Measurements from ENCODE around the gene NHLRC3.

NHLRC3 gene, protein sequence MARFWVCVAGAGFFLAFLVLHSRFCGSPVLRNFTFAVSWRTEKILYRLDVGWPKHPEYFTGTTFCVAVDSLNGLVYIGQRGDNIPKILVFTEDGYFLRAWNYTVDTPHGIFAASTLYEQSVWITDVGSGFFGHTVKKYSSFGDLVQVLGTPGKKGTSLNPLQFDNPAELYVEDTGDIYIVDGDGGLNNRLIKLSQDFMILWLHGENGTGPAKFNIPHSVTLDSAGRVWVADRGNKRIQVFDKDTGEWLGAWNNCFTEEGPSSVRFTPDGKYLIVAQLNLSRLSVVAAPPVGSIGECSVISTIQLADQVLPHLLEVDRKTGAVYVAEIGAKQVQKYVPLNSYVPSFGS

DNA sequence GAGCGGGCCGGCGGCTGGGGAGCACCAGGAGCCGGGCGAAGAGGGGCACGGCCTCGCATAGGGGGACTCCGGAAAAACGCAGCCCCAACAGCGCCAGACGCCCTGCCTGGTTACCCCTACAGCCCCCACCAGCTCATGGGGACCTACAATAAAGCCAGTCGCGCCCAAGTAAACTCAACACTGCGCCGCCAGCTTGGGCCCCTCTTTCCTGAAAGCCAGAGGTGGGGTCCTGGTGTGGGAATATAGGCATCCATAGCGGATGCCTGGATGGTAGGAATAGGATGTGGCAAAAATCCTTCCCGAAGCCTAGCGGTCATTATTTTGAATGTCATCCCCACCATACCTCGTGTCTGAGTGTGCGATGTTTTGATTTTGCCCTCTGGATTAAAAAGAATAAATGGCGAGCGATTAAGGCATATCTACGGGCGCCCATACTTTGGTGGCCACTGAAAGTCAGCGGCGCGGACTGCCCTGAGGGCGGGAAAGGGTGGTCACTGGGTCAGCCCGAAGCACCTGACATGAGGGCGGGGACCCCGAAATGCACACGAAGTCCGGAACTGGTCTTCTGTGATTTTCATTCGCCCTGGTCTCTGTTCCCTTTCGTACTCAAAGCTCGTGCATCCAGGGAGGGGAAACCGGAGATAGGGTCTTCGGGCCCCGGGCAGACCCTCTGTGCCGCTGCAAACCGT, at the start of gene NHLRC3, which contains the start of gene PROSER1:
TSS of gene NHLRC3 (plus strand) at position 577 of the 689 bp plus-strand sequence. CDS start 184 bp downstream, outside the sequence.
TSS of gene PROSER1 (minus strand) at position 210 of the 689 bp plus-strand sequence. CDS start 847 bp downstream, outside the sequence.
- peak; percentile 87 for DNase-seq

DNA sequence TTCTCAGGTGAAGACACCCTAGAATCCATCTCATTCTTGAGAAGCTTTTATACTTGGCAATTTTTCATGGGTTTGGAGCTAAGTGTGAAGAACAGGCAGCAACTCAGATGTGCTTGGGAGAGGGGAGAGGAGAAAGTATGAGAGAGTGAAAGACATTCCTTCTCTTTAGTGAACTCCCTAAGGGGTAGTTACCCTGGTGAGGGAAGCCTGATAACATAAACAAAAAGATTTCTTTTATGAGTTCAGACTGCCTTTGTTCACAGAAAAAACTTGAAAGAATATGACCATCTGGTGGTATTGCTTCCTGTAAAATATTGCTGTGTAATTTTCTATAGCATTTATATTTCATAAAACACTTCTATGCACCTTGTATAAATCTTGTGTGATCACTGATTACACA, 47.6 kb upstream of the NHLRC3 start, which contains the start of gene STOML3:
TSS of gene STOML3 (minus strand) at position 139 of the 400 bp plus-strand sequence. CDS start at position 29, 110 bp downstream.
- DNase-seq, result no peak

DNA sequence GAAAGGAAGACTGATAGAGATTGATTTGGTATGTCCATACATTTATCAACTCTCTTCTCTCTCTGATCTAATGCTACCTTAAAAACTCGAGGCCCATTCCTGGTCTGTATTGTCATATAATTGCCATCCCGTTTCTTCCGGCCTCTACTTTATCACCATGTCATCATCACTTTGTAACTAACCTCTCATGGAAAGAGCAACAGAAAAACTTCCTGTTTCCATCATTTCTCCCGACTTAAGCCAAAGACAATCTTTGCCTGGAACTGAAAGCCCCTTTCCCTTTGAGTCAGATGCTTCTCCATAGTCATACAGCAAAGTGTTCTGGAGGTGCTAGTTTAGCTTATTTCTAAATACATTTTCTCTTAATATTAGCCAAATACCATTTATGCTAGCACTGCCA, 44.9 kb upstream of the NHLRC3 start:
- no peak for DNase-seq

DNA sequence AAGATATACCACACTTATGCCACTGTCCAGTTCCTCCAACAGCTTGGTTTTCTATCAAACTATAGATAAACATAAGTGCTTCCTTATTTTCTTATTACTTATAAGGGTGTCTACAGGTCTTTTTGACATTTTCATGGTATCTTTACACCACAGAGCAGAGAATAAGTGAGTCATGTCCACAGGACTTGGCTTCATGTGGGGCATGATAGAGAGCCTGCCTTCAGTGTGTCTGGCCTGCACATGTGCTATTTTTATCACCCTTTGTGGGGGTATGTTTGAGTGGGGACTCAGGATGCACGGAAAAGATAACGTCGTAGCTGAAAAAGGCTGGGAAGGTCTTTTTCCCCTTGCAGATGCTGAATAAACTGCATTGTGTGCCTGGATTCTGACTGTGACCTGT, 39.5 kb upstream of the NHLRC3 start:
- DNase-seq, result no peak

DNA sequence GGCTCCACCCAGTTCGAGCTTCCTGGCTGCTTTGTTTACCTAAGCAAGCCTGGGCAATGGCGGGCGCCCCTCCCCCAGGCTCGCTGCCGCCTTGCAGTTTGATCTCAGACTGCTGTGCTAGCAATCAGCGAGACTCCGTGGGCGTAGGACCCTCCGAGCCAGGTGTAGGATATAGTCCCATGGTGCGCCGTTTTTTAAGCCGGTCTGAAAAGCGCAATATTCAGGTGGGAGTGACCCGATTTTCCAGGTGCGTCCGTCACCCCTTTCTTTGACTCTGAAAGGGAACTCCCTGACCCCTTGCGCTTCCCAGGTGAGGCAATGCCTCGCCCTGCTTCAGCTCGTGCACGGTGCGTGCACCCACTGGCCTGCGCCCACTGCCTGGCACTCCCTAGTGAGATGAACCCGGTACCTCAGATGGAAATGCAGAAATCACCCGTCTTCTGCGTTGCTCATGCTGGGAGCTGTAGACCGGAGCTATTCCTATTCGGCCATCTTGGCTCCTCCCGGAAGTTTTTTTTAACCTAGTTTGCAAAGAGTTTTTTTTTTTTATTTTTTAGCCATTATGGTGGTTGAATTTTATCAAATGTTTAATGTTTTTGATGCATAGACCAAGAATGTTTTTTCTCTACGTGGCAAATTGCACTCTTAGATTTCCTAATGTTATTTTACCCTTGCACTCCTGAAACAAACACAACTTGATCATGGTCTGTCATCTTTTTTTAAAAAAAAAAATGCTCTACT, 31.7 kb upstream of the NHLRC3 start:
- peak; percentile 13 for DNase-seq

DNA sequence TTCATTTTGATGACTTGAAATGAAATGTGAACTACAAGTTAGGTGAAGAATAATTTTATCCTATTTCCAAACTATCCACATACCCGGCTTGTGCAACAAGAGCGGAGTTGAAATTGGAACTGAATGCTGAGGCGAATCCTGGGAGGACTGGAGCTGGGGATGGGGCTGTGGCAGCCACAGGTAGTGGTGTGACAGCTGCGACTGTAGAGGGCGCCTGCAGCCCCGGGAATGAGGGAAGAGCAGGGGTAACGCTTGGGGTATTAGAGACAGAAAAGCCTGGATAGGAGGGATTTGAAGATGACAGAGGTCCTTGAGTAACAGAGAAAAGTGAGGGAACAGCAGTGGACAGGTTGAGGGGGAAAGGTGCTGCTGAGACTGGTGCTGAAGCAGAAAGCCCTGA, 25.6 kb upstream of the NHLRC3 start:
- DNase-seq, result no peak

DNA sequence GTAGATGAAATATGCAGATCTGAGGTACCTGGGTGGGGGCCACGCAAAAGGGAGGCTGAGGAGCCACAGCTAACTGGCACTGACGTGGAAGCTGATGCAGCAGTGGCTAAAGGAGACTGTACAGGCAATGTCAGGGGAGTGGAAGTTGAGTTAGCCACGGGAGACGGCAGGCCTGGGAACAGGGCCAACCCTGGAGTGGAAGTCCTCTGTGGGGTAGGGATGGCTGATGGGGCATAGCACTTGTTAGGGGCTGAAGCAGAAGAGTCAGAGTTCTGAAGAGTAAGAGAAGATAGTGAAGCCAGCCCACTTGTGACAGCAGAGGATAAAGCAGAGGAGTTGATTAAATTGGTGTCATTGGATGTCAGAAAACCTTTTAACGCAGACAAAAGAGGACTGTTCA, 24.8 kb upstream of the NHLRC3 start:
- DNase-seq, result no peak

DNA sequence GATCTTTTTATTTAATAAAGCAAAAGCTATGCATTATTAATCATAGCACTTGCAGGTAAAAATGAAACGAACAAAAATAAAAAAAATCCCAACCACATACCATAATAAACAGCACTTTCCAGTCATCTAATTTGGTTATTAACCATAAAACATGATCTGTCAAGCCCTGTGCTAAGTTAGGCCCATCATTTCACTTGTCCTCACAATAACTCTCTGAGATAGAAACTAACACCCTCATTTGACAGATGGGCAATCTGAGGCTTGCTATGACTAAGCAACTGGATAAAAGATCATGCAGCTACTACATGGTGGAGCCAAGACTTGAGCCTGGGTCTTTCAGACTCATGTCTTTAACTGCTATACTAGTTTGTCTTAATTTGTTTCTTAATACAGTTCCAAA, 22.2 kb upstream of the NHLRC3 start:
- DNase-seq, result no peak

DNA sequence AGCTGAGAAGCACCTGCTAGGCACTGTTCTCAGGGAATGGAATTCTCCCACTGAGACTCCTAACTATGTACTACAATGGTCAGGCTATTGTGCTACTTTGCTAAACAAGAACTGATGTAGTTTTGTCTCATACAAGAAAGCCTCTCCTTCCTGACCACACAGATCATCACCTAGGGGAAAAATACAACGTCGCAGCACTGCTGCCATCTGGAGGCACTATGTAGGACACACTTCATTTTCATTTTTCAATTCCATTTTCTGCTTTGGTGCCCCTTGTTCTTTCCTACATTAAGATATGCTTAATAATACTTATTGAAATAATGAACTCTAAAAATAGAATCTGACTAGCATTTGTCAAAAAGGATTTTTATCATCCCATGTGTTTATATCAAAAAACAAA, 21.5 kb upstream of the NHLRC3 start:
- DNase-seq, result peak; percentile 10

DNA sequence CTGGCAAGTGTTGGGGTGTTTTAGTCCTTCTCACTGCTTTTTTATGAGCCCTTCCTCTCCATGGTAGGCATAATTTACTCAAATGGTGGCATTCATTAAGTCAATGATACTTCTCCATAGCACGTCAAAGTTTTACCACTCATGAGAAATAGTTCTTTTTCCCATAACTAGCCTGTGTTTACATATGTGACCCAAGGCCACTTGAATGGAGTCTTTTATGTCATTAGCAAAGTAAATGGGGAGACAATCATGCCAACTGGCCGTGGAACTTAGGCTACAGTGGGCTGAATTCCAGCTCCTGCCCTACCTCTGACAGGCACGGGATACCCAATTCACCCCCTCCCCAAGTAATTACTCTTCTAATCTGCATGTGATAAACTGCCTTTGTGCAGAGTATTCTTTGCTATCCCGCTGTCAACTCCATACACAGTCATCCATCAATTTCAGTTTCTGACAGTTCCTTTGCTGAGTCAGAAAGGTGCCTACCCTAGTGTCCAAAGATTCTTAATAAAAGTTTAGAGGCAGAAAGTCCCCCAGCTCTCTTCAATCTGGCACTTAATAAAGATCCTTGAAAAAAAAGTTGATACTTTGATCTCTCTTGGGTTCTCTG, 17.3 kb upstream of the NHLRC3 start:
- no peak for DNase-seq

DNA sequence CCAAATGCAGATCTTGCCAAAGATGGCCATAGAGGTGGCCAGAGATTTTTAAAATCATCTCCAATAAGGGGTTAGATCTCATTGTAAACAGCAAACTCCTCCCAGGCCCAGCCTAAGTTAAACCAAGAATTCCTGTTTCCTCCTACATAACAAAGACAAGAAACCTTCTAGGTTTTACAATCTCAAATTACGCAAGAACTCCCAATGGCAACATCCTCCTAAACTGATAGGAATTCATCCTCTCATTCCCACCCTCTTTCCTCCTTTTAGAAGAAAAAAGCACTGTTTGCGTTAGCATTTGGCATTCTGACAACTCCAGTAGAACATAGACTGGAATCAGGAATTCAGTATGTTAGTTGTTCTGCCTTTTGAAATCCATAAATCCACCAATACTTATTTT, 14.9 kb upstream of the NHLRC3 start:
- DNase-seq, result no peak

DNA sequence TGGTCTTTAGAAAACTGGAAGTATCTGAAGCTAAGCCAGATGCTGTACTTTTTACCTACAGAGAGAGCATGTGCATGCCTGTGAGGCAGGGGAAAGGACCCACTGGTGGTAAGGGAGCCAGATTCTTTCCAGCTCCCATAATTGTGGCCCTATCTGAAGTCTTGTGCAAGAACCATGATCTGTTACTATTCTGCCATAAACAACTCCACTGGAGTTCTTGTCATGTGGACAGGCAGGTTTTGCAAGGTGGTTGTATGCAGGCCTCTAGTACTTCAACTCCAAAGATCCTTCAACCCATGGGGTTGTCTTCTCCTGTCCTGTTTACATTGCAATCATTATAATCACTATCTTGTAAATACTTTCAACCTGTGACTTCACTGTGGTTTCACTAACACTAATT, 14.5 kb upstream of the NHLRC3 start:
- no peak for DNase-seq

DNA sequence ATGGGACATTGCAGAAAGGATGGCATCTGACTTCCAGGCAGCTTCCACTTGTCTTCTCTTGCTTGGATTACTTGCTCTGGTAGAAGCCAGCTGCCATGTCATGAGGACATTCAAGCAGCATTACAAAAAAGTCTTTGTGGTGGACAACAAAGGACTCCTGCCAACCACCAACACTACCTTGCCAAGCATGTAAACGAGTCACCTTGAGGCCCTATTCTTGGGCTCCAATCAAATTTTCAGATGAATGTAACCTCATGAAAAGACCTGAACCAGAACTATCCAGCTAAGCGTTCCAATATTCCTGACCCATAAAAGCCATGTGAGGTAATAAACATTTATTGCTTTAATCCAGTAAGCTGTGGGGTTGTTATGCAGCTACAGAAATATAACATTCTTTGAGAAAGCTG, 12.8 kb upstream of the NHLRC3 start:
- DNase-seq, result no peak

DNA sequence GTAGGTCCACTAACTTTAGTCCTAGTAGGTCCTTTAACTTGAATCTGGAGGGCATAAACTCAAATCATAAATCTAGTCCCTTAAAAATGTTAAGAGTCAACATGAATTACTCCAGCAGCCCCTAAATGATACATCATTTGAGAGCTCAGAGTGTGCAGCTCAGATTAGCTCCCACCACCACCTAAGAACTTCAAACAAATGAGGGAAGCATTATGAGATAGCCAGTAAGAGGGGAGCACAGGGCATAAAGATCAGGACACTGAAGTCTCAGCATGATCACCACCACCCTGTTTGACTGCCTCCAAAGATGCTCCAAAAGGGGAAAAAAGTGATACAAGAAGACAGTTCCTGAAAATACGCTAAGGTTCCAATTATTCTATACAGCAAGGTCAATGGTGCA, 6.1 kb upstream of the NHLRC3 start:
- no peak for DNase-seq

DNA sequence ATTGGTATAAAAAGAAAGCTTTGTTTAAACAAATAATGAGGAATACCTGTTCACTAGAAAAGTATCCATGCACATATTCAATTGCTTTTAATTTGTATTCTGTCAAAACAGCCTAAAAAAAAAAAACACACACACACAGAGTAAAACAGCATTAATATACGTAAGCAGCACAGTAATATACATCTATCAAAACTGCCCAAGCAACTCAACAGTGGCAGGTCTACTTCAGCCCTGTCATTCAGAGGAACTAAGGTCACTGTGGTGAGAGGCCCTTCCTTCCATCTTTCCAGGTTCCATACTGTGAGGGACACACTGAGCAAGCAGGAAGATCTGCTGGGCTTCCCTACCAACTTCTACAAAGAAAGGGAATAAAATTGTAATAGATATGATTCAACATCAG, 4.2 kb upstream of the NHLRC3 start:
- DNase-seq, result no peak

DNA sequence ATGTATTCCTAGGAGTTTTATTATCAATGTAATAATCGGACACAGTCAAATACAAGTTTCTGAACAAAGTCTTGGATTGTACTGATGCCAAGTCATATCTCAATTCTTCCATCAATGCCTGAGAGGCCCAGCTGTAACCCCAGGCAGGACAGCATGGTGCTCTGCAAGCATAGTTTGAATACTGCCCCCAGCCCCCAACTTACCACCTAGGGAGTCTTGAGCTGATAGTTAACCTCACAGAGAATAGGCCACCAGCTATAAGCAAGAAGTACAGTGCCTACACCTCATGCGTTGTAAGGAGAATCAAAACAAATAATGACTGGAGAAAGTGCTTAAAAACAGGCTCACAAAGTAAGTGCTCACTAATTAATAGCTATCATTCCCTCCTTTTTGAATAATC, 3.1 kb upstream of the NHLRC3 start:
- DNase-seq, result no peak

DNA sequence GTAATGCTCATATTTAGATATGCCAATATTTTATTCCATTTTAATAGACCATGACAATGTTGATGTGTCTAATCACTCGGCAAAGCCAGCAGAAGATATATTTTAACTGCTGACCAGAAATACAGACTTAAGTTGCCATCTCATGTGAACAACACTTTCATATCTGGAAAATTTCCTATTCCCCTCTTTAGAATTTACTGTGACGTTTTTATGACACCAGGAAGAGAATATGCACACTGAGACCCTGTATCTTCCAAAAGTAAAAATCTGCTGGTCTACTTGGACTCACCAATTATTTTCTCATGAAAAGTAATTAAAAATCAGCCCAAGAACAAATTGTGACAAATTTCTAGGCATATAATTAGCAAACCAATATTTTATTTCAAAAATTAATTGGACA, 2.5 kb upstream of the NHLRC3 start:
- no peak for DNase-seq

DNA sequence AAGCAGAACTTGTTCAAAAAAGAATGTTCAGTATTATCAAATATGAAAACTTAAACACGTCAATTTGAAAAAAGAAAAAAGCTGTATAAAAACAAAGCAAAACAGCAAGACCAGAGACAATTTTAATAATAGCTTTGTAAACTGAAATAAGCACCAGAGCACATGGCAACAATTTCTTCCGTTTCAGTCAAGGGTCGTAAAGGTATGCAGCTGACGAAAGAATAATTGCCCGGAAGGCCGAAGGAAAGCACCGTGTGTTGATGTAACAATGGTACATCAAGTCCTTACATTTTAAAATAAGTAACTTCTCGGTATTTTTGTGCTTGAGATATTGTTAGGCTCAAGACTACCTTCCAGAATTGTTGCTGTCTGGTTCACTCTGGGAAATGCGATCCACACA, 2.0 kb upstream of the NHLRC3 start:
- DNase-seq, result no peak

DNA sequence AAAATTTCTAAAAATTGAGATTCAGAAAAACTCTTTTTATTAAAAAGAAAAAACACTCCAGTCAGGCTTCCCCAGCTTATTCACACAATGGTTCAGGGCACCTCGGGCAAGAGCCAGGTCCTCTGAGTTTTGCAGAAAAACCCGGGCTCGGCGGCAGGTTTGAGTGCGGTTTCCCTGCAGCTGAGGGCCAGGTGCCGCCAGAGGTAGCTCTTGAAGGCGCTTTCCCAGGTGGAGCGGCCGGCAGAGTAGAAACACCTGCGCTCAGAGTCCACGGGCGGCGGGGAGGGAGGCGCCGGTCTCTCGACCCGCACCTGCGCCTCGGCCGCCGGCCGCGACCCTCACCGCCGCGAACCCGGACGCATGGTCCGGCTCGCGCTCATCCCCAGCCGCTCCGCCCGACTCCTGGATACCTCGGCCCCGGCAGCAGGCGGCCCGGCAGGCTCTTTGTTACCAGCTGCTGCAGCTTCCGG, 811 bp upstream of the NHLRC3 start:
- DNase-seq, result peak; percentile 51

DNA sequence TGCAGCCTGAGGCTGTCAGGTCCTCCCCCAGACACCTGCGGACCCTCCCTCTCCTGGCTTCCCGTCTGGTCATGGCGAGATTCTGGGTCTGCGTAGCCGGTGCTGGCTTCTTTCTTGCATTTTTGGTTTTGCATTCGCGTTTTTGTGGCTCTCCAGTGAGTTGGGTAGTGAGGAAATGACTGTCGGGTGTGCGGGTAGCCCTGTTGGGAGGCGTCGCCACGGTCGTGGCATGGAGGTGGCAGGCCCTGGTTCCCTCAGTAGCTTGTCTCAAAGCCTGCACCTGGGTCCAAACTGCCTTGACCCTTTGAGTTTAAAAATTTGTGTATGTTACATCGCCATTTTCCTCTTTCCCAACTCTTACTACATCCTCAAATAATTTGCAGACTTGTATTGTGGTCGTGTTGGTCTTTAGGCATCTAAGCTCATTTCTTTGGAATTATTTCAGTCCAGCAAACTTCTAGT, 344 bp downstream of the NHLRC3 start:
- peak; percentile 36 for DNase-seq

DNA sequence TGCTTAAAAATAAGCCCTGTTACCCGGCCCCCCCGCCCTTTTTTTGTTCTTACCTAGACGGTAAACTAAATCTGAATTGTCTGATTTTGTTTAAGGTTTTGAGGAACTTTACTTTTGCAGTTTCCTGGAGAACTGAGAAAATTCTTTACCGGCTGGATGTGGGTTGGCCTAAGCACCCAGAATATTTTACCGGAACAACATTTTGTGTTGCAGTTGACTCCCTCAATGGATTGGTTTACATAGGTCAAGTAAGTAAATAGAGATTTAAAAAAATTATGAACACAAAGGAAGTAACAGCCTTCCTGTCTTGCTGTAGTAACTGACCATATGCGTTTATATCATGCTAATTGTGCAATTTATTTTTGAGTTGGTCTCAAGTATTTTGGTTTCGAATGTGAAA, 785 bp downstream of the NHLRC3 start:
- no peak for DNase-seq

DNA sequence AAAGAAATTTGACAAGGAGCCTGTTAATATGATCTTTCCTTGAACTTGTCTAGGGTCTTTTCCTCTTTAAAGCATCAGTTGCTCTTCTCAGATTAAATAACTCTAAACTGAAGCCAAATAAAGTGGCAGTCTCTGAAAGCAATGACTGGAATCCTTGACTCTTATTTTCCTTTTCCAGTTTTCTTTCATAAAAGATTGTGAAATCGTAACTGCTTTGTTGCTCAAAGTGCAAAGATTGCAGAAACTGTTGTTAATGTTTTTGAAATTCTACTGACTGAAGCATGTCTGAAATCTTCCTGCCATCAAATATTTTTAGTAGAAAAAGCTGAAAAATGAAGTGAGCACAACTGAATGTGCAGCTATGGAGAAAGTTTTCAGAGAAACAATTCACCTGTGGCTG, 1.9 kb downstream of the NHLRC3 start:
- DNase-seq, result no peak

DNA sequence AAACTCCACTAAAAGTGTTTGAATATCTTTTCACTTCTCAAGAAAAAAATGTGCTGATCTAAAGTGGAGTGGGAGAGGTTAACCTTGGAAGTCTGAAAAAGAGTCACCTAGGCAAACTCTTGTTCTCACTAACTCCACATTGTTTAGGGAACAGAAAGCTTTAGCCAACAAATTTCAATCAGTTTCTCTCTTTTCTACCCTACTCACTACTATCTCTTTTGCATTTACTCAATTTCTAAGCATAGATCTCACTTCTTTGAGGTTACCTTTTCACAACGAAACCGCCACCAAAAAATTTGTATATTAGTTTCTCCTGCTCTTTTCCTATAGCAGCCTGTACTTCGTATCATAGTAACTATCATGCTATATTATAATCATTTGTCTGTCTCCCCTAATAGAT, 6.3 kb downstream of the NHLRC3 start:
- no peak for DNase-seq

Measured in NCI-H2171 treated with DMSO at 0.1 percent for 48 hours (cell line).